ENCODE measurements around the gene USP11.
A peak's percentile ranks its signal among the peaks of the same experiment; 100 is the strongest.

The USP11 gene

DNA sequence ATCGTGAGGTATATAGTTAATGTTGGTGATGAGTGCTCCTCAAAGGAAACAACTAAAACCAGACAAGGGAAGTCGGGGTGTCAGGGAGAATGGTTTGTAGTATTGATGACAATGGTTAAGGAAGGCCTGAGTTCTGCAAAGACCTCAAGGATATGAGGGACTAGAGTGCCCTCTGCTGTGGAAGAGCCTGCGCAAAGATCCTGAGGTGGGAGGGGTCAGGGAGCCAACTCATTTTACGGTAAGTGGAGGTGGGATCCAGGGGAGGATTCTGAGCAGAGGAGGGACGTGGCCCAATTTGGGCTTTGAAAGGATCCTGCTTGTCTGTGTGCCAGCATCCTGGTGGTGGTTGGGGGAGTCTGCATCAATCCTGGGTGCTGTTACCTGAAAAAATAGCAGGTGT lies 27.8 kb upstream of the USP11 start:
- DNase-seq = no peak

DNA sequence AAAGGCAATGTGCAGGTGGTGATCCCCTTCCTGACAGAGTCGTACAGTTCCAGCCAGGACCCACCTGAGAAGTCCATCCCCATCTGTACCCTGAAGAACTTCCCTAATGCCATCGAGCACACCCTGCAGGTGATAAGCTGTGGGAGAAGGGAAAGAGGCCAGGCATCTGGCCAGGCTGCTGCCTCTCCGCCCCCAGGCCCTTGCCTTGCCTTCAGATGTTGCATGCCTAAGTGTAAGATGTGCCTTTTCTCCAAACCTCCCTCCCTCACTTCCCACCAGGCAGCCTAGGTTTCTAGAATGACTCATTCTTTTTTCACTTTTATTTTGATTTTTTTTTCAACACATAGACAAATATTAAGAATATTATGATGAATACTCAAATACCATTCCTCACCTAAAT lies 26.5 kb upstream of the USP11 start:
- no peak for DNase-seq

DNA sequence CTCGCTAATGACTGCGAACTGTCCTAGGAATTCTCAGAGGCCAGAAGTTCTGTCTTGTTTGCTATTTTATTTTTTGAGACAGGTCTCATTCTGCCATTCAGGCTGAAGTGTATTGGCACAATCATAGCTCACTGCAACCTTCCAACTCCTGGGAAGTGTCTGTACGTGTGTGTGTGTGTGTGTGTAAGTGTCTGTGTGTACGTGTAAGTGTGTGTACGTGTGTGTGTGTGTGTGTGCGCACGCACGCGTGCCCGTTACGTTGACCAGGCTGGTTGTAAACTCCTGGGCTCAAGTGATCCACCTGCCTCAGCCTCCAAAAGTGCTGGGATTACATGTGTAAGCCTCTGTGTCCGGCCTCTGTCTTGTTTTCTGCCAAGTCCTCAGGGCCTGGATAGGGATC lies 24.7 kb upstream of the USP11 start:
- no peak for DNase-seq

DNA sequence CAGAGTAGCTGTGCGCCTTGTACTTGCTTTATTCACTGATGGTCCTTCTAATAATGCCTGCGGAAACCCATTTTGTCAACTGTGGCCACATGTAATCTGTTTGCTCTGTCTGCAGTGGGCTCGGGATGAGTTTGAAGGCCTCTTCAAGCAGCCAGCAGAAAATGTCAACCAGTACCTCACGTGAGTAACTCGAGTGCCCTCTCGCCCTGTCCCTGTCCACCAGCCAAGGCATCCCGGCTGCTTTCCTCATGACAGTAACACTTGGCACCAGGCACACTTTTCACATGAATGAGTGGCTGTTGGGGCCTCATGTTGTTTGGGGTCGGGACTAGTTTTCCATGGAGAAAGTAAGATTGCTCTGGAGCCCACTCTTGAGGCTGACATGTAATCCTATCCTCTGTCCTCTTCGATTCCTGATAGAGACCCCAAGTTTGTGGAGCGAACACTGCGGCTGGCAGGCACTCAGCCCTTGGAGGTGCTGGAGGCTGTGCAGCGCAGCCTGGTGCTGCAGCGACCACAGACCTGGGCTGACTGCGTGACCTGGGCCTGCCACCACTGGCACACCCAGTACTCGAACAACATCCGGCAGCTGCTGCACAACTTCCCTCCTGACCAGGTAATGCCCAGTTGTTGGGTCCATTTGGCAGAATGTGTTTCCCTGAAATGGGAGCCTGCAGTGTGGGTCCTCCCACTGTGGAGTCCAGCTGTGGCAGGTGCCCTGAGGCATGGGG lies 23.1 kb upstream of the USP11 start:
- no peak for DNase-seq

DNA sequence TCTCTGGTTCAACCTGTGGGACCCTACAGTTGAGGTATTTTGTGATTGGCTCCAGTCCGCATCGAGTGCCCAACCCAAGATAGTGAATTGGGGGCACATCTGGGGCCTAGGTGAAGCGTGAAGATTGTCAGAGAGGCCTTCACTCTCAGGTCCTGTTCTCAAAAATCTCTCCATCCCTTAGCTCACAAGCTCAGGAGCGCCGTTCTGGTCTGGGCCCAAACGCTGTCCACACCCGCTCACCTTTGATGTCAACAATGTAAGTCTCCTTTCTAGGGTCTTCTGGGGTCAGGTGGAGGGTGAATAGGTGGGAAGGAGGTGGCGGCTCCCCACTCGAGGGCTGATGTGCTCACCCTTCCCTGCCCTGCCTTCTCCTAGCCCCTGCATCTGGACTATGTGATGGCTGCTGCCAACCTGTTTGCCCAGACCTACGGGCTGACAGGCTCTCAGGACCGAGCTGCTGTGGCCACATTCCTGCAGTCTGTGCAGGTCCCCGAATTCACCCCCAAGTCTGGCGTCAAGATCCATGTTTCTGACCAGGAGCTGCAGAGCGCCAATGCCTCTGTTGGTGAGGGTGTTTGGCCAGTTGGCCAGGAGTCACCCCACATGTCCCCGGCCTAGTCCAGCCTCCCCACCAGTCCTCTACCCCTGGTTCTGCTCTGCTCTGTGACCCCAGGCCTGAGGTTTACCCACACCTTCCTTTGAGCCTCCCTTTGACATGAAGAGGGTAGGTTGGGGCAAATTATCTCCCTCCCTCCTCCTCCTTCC lies 22.0 kb upstream of the USP11 start:
- no peak for DNase-seq

DNA sequence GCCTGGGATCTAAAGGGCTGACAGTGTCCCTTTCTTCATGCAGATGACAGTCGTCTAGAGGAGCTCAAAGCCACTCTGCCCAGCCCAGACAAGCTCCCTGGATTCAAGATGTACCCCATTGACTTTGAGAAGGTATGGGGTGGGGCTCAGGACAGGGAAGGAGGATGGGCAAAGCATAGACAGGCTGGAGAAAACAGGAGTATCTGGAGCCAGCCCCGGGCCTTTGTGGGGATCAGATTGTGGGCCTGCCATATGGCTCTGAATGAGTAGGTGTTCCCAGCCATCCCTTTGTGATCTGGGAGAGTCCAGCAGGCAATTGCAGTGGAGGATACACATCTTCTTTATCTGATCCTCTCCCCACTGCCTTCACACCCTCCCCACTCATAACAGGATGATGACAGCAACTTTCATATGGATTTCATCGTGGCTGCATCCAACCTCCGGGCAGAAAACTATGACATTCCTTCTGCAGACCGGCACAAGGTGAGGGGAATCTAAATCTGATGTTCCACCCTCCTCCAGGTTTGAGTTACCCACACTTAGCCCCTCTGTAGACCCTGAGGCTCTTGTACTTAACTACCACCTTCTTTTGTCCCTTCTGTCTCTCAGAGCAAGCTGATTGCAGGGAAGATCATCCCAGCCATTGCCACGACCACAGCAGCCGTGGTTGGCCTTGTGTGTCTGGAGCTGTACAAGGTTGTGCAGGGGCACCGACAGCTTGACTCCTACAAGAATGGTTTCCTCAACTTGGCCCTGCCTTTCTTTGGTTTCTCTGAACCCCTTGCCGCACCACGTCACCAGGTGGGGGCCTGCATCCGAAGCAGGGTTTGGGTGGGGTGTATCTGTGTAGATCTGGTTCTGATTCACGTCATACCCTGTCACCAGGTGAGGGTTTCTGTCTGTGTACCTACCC lies 20.2 kb upstream of the USP11 start:
- DNase-seq = no peak

DNA sequence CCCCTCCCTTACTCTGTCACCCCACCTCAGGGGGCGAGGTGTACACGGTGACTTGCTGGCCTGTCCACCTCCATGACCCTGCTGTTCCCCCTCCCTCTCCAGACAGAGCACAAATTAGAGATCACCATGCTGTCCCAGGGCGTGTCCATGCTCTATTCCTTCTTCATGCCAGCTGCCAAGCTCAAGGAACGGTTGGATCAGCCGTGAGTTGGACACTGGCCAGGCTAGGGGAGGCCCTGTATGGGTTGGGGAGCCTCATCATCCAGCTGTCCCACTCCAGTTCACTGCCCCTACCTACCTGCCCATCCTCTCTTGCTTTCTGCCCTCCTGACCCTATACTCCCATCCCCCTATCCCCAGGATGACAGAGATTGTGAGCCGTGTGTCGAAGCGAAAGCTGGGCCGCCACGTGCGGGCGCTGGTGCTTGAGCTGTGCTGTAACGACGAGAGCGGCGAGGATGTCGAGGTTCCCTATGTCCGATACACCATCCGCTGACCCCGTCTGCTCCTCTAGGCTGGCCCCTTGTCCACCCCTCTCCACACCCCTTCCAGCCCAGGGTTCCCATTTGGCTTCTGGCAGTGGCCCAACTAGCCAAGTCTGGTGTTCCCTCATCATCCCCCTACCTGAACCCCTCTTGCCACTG lies 18.3 kb upstream of the USP11 start:
- no peak for DNase-seq

DNA sequence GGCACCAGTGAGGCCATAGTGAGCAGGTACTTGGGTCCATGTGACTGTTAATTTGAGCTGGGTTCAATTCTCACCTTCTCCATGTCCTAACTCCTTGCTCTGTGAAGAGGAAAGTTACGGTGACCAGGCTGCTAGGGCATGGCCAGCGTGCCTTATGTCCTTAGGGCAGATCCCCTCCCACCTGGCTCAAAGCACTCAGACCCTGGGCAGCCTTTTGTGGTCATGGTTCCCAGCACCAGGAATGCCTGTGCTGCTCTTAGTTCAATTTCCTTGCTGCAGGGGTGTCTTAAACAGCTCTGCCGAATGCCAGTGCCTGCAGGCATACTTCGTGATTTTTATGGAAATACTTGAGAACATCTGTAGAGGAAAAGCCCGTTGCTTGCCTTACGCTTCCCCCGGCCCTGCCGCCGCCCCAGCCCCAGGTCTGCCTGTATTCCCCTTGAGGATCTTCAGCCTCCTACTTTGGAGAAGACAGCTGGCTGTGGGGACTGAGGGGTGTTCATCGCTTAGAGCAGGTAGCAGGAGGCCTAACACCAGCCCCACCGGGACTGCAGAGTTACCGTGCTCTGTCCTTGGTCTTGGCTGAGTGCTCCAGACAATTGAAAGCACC lies 17.4 kb upstream of the USP11 start:
- no peak for DNase-seq

DNA sequence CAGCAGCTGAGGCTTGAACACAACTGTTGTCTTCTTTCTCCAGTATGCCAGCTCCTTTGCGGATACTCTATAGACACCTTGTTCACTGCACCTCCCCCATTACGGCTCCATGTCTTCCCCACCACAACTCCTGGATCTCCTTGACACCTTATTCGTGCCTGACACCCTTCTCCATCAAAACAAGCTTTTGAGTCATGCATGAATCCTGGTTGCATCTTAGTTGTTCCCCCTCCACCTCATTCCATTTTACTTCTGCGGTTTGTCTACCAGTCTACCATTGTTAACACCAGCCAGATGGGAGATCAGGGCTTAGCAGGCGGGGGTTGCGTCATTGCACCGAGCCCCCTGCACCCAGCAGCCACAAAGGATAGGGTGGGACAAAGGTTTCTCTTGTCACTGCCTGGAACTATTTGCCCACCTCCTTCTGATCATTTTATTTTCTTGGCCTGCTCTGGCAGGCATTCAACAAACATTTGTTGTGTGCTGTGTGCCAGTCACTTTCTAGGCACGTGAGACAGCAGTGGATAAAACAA lies 16.4 kb upstream of the USP11 start:
- no peak for DNase-seq

DNA sequence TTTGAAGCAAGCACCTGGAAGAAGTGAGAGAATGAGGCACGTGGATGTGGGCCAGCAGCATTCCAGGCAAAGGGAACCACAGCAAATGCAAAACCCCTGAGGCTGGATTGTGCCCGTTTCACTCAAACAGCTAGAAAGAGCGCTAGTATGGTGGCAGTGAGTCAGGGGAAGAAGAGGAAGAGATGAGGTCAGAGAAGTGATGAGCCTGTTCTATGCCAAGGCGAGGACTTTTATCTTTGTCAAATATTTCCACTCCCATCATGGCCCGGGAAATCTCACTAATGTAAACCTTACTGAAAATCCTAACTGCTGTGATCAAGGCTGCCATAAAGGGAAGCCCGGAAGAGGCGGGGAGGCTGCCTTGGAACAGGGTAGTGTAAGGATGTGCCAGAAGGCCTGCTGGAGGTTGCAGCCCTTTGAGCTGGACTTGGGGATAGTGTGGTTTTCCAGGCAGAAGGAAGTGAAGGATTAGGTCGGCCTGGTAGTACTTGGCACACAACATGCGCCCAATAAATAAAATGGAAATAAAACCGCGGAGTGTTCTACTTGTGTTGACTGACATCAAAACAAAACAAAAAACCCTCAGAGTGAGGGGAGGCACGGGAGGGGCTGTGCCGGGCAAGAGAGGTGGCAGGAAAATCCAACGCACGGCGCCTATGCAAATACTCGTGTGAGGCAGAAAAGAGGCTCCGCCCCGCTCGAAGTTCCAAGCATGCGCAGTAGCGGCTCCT lies 15.5 kb upstream of the USP11 start:
- peak; percentile 29 to 86 for DNase-seq

DNA sequence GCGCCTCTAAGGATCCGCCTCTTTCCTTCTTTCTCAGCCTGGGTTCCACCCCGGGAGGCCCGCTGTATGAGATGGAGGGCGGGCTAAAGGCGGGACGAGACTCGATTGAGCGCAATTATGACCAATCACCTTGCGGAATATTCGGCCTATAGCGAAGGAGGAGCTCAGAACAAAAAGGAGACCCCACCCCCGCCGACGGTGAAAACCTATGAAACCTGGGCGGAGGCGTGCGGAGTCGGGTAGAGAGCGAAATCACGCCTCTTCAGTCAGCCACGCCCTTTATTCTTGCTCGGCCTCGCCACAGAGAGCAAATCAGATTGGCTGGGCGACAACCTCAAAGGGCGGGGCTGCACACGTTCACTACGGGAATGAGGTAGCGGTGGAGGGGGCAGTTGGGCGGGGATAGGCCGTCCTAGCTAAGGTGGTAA lies 14.9 kb upstream of the USP11 start:
- DNase-seq = peak; percentile 83 to 97

DNA sequence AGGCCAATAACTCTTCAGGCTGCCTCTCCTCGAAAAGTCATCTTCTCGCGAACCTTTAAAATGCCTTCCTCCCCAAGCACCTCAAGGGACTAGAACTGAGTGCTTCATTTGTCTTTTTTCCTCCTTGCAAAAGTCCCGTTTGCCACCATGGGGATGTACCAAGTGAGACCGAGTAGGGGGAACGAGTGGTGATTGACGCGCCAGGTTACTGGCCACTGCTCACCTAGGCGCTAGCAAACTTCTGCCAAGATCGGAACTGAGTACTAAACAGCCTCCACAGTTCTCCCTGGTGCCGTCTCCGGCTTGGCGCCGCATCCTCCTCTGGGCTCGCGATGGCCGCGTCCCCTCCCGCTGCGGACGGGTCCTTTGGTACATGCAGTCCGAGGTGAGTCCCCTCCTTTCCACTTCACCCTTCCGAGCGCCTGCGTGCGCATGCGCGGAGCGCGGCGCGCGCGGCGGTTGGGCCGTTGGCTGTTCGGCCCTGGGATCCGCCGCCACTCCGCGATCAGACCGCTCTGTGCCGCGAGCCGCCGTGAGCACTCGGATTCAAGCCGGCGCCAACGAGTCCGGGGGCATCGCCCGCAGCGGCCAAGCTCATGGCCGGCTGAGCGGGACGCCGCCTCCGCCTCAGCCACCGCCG lies 14.4 kb upstream of the USP11 start, which contains the start of gene CDK16:
Gene CDK16, plus strand, starts transcription at position 402 of the 640 bp plus-strand sequence. CDS start 4,877 bp downstream, outside the sequence.
- DNase-seq = peak; percentile 62 to 72

DNA sequence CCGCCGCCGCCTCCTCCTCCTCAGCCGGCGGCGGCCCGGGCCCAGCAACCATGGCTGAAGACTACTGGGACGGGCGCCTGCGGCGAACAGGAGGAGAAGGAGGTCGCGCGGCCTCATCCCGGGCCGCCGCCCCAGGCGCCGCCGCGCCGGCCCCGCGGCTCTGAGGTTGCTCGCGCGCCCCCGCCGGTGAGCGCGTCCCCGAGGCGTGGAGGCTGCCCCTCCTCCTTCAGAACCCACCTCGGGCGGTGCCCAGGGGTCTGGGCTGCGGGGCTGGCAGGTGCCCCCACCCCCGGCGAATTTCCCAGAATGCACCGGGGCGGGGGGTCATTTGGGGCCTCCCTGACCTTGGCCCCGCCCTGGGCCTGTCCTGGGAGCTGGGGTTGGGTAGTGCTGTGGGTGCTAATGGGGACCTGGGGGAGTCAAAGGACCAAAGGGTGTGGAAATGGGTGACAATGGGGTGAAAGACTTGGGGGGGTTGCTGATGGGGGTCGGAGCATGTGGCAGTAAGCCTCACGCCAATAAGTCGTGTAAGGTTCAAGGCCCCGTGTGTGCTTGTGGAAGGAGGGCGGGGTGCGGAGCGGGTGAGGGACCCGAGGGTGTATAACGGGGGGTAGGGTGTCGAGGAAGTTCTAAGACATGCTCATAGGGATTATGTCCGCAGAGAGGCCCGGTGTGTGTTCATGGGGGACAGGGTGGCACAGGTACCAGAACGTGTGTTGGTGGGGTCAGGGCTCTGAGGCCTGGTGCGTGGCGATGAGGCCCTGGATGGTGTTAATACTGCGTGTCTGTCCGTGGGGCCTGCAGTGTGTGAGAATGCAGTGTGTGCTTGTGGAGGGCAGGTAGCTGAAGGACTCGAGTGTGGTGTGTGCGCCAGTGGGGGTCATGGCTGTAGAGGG lies 13.6 kb upstream of the USP11 start:
- DNase-seq = peak; percentile 23 to 56

DNA sequence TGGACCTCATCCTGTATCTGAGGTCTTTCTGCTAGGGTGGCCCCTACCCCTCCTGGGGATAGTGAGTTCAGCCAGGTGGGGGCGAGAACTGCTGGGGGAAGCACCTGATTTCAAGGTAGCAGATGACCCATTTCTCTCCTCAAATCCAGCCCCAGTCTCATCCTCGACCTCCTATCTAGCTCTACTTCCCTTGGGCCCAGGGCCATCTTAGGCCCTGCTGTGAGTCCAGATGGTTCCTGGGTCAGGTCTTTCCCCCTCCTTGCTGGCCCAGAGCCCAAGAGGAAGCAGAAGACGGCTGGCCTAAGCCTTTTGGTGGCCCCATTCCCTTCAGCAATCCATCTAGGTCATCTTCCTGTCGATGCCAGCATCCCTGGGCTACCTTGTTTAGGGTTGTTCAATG lies 11.1 kb upstream of the USP11 start:
- no peak for DNase-seq

DNA sequence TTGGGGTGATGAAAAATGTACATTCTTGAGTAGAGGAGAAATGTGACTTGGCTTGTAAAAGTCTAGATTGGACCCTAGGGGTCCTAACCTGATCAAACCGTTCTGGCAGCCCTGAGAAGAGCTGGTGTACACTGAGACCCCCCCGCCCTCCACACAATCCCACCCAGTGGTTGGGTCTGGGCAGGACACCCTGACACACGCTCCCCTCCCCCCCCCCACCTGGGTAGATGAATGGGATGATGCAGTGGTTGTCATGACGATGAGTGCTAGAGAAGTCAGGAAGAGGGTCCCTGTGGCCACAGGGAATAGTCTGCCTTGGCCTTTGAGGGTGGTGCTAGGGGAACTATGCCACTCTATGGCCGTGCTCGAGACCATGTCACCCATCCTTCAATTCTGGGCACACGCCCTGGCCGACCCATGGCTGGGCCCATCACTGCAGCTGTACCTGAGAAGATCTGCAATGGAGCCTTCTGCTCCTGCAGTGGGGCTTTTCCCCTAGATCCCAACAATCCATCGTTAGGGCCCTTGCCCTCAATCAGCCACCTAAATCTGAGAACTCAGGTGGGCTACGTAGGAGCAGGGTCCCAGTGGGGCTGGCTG lies 10.0 kb upstream of the USP11 start:
- DNase-seq = no peak

DNA sequence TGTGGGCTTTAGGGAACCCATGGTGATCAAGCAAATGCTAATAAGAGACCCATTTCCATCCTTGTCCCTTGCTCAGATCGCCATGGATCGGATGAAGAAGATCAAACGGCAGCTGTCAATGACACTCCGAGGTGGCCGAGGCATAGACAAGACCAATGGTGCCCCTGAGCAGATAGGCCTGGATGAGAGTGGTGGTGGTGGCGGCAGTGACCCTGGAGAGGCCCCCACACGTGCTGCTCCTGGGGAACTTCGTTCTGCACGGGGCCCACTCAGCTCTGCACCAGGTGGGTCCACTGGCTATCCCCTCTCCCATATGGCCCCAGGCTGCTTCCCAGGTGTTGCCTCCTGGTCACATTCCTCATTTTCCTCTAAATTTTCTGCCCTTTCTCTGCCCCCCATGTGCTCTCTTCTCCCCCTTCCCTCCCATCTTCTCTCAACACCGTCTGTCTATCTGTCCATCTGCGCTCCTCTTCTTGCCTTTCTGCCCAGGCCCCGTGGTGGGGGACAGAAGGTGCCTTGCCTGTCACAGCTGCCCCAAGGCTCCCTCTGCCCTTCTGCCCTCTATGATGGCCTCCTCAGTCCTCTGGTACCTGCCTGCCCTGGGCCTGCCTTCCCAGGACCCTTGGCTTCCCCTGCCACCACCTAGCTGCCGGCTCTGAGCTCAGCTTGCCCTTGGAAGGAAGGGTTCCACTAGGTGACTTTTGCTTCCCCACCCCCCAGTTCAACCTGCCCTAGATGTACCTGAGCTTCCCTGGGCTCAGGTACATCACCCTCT lies 9.1 kb upstream of the USP11 start:
- no peak for DNase-seq

DNA sequence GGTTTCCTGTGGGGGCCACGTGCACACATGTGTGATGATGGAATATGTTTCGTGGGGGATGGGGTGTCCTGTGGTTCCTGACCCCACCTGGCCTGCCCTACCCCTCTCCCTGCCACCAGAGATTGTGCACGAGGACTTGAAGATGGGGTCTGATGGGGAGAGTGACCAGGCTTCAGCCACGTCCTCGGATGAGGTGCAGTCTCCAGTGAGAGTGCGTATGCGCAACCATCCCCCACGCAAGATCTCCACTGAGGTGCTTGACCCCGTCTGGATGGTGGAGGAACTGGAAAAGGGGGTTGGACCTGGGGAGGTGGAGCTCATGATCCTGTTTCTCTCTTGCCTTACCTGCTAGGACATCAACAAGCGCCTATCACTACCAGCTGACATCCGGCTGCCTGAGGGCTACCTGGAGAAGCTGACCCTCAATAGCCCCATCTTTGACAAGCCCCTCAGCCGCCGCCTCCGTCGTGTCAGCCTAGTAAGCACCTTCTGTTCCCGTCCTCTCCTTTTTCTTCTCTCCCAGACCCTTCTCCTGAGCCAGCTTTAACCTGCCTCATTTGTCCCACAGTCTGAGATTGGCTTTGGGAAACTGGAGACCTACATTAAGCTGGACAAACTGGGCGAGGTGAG lies 8.4 kb upstream of the USP11 start:
- no peak for DNase-seq

DNA sequence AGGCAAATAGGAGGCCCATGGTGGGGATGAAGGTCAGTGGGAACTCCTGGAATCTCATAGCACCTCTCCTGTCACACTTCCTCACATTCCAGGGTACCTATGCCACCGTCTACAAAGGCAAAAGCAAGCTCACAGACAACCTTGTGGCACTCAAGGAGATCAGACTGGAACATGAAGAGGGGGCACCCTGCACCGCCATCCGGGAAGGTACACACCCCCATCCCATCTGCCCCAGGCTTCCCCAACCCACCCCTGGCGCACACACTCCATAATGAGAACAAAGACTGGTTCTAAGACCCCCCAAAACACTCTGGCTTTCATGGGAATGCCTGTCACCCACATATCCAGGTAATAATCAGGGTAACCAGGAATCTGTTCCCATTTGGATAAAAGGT lies 7.9 kb upstream of the USP11 start:
- no peak for DNase-seq

All from stimulated activated CD4-positive, alpha-beta T cell treated with anti-CD3 and anti-CD28 coated beads, Interleukin-4, amount 100 ng/mL, for 4 hours (primary cell).